ENCODE results near the gene POLR3E. TPM values are rescaled to one million over a fixed set of nuclear protein-coding genes. Genes with fewer than 3 reads are reported as not detected.

POLR3E gene
- total and polyA plus RNA-seq, 5 donors from 2014 or later = 10.2 to 249 (median 16.2) TPM

DNA sequence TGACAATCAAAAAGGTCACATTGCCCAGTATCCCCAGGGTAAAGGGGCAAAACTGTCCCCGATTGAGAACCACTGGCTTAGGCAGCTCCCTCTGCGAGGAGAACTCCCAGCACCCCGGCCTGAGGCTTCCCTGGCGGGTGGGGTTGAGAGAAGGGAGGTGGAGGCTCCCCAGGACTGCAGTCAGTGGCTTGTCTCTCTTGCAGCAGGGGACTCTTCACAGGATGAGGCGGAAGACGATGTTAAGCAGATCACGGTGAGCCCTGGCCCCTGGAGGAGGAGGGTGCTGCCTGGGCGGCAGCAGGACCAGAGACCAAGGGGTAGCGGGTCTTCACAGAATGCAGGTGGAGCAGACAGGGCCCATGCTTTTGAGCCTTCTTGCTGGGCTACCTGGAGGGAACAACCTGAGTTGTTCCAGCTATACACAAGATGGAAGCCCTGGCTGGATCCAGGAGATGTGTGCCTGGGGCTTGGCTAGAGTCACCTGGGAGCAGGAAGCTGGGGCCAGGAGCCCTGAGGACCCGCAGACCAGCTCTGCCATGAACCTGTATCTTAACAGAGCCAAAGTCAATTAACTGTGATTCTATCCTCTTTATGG lies 16.8 kb downstream of the POLR3E start:
- DNase-seq (no peak), ATAC-seq (ENCODE audit: low read depth in 2 of 2) (no peak)
- Mint-ChIP-seq H3K27me3 (no peaks in the 10 kb centered on the region), H3K36me3 (peaks cover 28% of the 10 kb centered on the region), H3K9me3 (peaks cover 0 to 1% (median 0%) of the 10 kb centered on the region in 7 donors), H3K4me3 (no peak overlapping the region), H3K4me1 (peaks cover 0 to 4% (median 0%) of the 10 kb centered on the region in 4 donors), H3K27ac (peak overlapping the region in 1 of 3 donors; percentile 23)
- Histone ChIP-seq H3K9me3 (ENCODE audit: control insufficient read depth in 2 of 2, low read length in 2 of 2) (no peaks in the 10 kb centered on the region), H3K4me1 (ENCODE audit: control insufficient read depth, insufficient read depth, low read length, poor library complexity, severe bottlenecking) (no peaks in the 10 kb centered on the region), H3K4me3 (ENCODE audit: low read depth, low read length) (no peak overlapping the region), H3K36me3 (ENCODE audit: control insufficient read depth, insufficient read depth, low read length) (peaks cover 85% of the 10 kb centered on the region), H3K27ac (ENCODE audit: insufficient read depth, low read length, poor library complexity, severe bottlenecking) (no peak overlapping the region), H3K27me3 (ENCODE audit: control insufficient read depth, insufficient read depth, low read length) (no peaks in the 10 kb centered on the region)

DNA sequence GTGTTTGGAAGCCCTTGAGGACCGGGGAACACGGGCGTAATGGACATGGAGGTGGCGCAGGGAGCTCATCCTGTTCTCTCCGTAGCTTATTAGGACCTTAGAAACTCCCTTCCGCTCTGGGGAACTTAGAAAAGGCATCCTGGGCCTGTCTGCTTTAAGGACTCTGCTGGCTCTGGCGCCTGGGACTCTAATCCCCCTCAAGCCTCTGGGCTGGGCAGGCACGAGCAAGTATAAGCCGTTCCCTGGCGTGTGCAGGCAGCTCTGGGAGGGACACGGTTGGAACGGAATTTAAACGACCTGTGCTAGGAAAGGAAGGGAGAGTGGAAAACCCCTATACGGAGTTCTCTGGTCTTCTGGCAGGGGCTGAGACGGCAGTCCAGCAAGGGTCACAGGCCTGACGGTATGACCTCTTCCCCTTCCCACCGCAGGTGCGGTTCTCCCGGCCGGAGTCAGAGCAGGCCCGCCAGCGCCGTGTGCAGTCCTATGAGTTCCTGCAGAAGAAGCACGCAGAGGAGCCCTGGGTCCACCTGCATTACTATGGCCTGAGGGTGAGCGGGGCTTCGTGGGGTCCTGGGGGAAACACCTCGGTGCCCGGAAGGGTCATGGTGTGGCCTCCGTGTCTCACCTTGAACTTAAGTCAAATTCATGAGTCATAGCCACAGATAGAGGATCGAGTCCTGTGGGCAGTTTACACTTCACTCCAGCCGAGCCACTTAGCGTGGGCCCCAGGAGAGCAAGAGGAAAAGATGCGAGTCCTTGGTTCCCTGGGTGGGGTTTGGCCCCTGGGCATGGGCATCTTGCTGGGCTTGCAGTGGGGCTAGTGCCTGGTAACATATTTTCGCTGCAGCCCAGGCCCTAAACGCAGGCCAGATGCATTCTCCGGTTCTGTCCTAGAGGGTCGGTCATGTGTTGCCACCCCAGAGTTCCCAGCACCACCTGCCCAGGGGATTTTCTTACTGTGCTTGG lies 17.7 kb downstream of the POLR3E start:
- Mint-ChIP-seq H3K4me3 (peak overlapping the region in 2 of 4 donors; percentile 5 to 47), H3K9me3 (peaks cover 0 to 1% (median 0%) of the 10 kb centered on the region in 7 donors), H3K4me1 (peaks cover 0 to 4% (median 0%) of the 10 kb centered on the region in 4 donors), H3K36me3 (peaks cover 34% of the 10 kb centered on the region), H3K27me3 (no peaks in the 10 kb centered on the region), H3K27ac (no peak overlapping the region)
- Histone ChIP-seq H3K4me1 (ENCODE audit: control insufficient read depth, insufficient read depth, low read length, poor library complexity, severe bottlenecking) (no peaks in the 10 kb centered on the region), H3K27me3 (ENCODE audit: control insufficient read depth, insufficient read depth, low read length) (no peaks in the 10 kb centered on the region), H3K27ac (ENCODE audit: insufficient read depth, low read length, poor library complexity, severe bottlenecking) (no peak overlapping the region), H3K36me3 (ENCODE audit: control insufficient read depth, insufficient read depth, low read length) (peaks cover 83% of the 10 kb centered on the region), H3K4me3 (ENCODE audit: low read depth, low read length) (no peak overlapping the region), H3K9me3 (ENCODE audit: control insufficient read depth in 2 of 2, low read length in 2 of 2) (no peaks in the 10 kb centered on the region)
- ATAC-seq (ENCODE audit: low read depth in 2 of 2) (no peak), DNase-seq (no peak)

DNA sequence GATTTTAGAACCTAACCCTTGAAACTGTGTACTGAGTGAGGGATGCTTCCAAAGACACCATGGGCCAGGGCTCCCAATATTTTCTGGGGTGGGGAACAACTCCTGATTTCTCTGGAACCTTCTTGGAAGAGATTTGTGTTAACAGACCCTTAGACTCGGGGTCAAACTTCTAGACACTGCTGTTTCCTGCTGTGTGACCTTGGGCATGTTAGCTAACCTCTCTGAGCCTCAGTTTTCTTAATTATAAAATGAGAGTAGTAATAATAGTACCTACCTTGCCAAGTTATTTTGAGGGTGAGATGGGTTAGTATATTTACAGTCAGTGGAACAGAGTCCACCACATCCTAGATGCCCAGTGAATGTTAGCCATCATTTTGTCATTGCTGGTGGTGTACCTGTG lies 18.8 kb downstream of the POLR3E start:
- Histone ChIP-seq H3K9me3 (ENCODE audit: control insufficient read depth in 2 of 2, low read length in 2 of 2) (no peaks in the 10 kb centered on the region), H3K36me3 (ENCODE audit: control insufficient read depth, insufficient read depth, low read length) (peaks cover 82% of the 10 kb centered on the region), H3K4me1 (ENCODE audit: control insufficient read depth, insufficient read depth, low read length, poor library complexity, severe bottlenecking) (no peaks in the 10 kb centered on the region), H3K27ac (ENCODE audit: insufficient read depth, low read length, poor library complexity, severe bottlenecking) (no peak overlapping the region), H3K4me3 (ENCODE audit: low read depth, low read length) (no peak overlapping the region), H3K27me3 (ENCODE audit: control insufficient read depth, insufficient read depth, low read length) (no peaks in the 10 kb centered on the region)
- Mint-ChIP-seq H3K36me3 (peaks cover 40% of the 10 kb centered on the region), H3K4me3 (no peak overlapping the region), H3K27ac (no peak overlapping the region), H3K9me3 (peaks cover 0 to 1% (median 0%) of the 10 kb centered on the region in 7 donors), H3K27me3 (no peaks in the 10 kb centered on the region), H3K4me1 (peaks cover under 1 to 7% (median under 1%) of the 10 kb centered on the region in 4 donors)
- no peak for ATAC-seq (ENCODE audit: low read depth in 2 of 2)
- DNase-seq = no peak

DNA sequence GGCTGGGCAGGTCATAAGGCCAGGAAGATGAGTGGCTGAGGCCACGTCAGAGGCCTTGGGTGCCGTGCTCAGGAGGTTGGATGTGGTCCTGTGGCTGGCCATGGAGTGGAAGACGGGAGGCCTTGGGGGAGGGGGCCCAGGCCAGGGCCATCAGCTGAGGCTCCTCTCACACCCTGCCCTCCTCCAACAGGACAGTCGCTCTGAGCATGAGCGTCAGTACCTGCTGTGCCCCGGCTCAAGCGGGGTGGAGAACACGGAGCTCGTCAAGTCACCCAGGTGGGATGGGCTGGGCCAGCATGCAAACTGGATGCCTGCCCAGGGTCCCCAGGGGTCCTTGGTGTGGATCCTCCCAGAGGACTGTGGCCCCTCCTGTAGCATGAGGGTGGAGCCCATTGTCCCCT lies 19.2 kb downstream of the POLR3E start:
- no peak overlapping the region for H3K4me3 Mint-ChIP-seq
- H3K4me1 Mint-ChIP-seq = peaks cover 5 to 9% (median 5%) of the 10 kb centered on the region in 4 donors
- Histone ChIP-seq H3K9me3 (ENCODE audit: control insufficient read depth in 2 of 2, low read length in 2 of 2) (no peaks in the 10 kb centered on the region), H3K27me3 (ENCODE audit: control insufficient read depth, insufficient read depth, low read length) (no peaks in the 10 kb centered on the region), H3K27ac (ENCODE audit: insufficient read depth, low read length, poor library complexity, severe bottlenecking) (no peak overlapping the region), H3K36me3 (ENCODE audit: control insufficient read depth, insufficient read depth, low read length) (peaks cover 83% of the 10 kb centered on the region), H3K4me3 (ENCODE audit: low read depth, low read length) (no peak overlapping the region), H3K4me1 (ENCODE audit: control insufficient read depth, insufficient read depth, low read length, poor library complexity, severe bottlenecking) (no peaks in the 10 kb centered on the region)
- no peak overlapping the region for H3K27ac Mint-ChIP-seq
- no peak for ATAC-seq (ENCODE audit: low read depth in 2 of 2)
- H3K9me3 Mint-ChIP-seq = peaks cover 0 to 1% (median 0%) of the 10 kb centered on the region in 7 donors
- no peak for DNase-seq
- no peaks in the 10 kb centered on the region for H3K27me3 Mint-ChIP-seq
- peaks cover 44% of the 10 kb centered on the region for H3K36me3 Mint-ChIP-seq

DNA sequence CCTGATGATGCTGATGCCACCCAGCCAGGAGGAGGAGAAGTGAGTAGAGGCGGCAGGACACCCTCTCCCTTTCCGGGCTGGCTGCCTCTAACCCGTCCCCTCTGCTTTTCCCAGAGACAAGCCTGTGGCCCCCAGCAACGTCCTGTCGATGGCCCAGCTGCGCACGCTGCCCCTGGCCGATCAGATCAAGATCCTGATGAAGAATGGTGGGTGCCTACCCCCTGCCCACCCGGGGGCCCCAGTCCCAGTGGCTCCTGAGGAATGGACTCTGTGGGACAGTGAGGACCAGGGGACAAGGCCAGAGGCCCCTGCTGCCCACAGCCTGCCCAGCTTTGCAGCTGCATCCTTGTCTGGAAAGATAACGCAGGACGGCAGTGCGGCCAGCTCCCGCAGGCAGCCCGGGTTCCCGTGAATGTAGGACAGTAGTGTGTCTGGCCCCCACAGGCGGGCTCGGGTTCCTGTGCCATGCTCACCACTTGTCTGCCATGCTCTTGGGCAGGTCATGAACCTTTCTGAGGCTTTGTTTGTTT lies 19.9 kb downstream of the POLR3E start:
- no peak overlapping the region for H3K27ac Mint-ChIP-seq
- H3K4me1 Mint-ChIP-seq = peaks cover 5 to 6% (median 6%) of the 10 kb centered on the region in 4 donors
- DNase-seq = no peak
- peaks cover 82% of the 10 kb centered on the region for H3K36me3 ChIP-seq (ENCODE audit: control insufficient read depth, insufficient read depth, low read length)
- H3K36me3 Mint-ChIP-seq = peaks cover 40% of the 10 kb centered on the region
- no peak overlapping the region for H3K27ac ChIP-seq (ENCODE audit: insufficient read depth, low read length, poor library complexity, severe bottlenecking)
- no peak overlapping the region for H3K4me3 ChIP-seq (ENCODE audit: low read depth, low read length)
- ATAC-seq (ENCODE audit: low read depth in 2 of 2) = no peak
- H3K9me3 ChIP-seq (ENCODE audit: control insufficient read depth in 2 of 2, low read length in 2 of 2) = no peaks in the 10 kb centered on the region
- H3K27me3 Mint-ChIP-seq = no peaks in the 10 kb centered on the region
- peaks cover 0 to 1% (median 0%) of the 10 kb centered on the region in 7 donors for H3K9me3 Mint-ChIP-seq
- no peaks in the 10 kb centered on the region for H3K27me3 ChIP-seq (ENCODE audit: control insufficient read depth, insufficient read depth, low read length)
- H3K4me3 Mint-ChIP-seq = no peak overlapping the region
- H3K4me1 ChIP-seq (ENCODE audit: control insufficient read depth, insufficient read depth, low read length, poor library complexity, severe bottlenecking) = no peaks in the 10 kb centered on the region

DNA sequence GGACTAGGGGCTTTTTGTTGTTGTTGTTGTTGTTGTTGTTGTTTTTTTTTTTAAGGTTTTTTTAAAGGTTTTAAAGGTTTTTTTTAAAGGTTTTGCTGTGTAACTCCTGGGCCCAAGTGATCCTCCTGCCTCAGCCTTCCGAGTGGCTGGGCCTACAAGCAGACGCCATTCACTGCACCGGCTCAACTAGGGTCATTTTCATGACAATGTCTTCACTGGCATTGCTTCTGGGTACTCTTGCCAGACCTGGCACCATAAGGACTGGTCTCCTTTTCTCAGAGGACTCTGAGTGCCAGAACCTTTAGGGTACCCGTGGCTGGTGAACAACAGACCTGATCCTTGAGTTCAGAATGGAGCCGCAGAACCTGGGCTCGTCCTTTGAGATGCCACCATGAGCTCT lies 20.4 kb downstream of the POLR3E start:
- DNase-seq (no peak), ATAC-seq (ENCODE audit: low read depth in 2 of 2) (no peak)
- peaks cover 79% of the 10 kb centered on the region for H3K36me3 ChIP-seq (ENCODE audit: control insufficient read depth, insufficient read depth, low read length)
- H3K9me3 ChIP-seq (ENCODE audit: control insufficient read depth in 2 of 2, low read length in 2 of 2) = no peaks in the 10 kb centered on the region
- Mint-ChIP-seq H3K27me3 (no peaks in the 10 kb centered on the region), H3K4me1 (peaks cover 5 to 6% (median 6%) of the 10 kb centered on the region in 4 donors), H3K36me3 (peaks cover 39% of the 10 kb centered on the region), H3K9me3 (peaks cover 0 to 1% (median 0%) of the 10 kb centered on the region in 7 donors), H3K4me3 (no peak overlapping the region), H3K27ac (peak overlapping the region in 1 of 3 donors; percentile 21)
- H3K27ac ChIP-seq (ENCODE audit: insufficient read depth, low read length, poor library complexity, severe bottlenecking) = no peak overlapping the region
- no peaks in the 10 kb centered on the region for H3K27me3 ChIP-seq (ENCODE audit: control insufficient read depth, insufficient read depth, low read length)
- H3K4me1 ChIP-seq (ENCODE audit: control insufficient read depth, insufficient read depth, low read length, poor library complexity, severe bottlenecking) = no peaks in the 10 kb centered on the region
- no peak overlapping the region for H3K4me3 ChIP-seq (ENCODE audit: low read depth, low read length)

DNA sequence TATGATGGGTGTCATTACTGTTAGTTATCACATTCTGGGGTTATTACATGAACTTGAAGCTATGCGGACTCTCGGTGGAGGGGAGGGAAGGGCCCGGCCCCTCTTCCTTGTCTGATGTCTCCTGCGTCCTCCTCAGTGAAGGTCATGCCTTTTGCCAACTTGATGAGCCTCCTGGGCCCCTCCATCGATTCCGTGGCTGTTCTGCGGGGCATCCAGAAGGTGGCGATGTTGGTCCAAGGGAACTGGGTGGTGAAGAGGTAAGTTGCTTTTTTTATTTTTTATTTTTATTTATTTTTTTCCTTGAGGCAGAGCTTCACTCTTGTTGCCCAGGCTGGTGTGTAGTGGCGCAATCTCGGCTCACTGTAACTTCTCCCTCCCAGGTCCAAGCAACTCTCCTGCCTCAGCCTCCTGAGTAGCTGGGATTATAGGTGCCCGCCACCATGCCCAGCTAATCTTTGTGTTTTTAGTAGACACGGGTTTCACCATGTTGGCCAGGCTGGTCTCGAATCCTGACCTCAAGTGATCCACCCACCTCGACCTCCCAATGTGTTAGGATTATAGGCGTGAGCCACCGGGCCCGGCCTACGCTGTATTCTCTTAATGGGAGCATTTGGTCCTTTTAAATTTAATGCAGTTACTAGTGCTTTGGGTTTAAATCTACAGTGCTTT lies 21.6 kb downstream of the POLR3E start:
- no peaks in the 10 kb centered on the region for H3K27me3 ChIP-seq (ENCODE audit: control insufficient read depth, insufficient read depth, low read length)

More for the DNA sequence above, 21.6 kb downstream of the POLR3E start:
- Mint-ChIP-seq H3K36me3 (peaks cover 34% of the 10 kb centered on the region), H3K27ac (no peak overlapping the region), H3K4me1 (peaks cover 5 to 6% (median 6%) of the 10 kb centered on the region in 4 donors), H3K9me3 (peaks cover 0 to 1% (median 0%) of the 10 kb centered on the region in 7 donors), H3K4me3 (no peak overlapping the region), H3K27me3 (no peaks in the 10 kb centered on the region)
- H3K9me3 ChIP-seq (ENCODE audit: control insufficient read depth in 2 of 2, low read length in 2 of 2) = no peaks in the 10 kb centered on the region
- H3K4me1 ChIP-seq (ENCODE audit: control insufficient read depth, insufficient read depth, low read length, poor library complexity, severe bottlenecking) = no peaks in the 10 kb centered on the region
- H3K27ac ChIP-seq (ENCODE audit: insufficient read depth, low read length, poor library complexity, severe bottlenecking) = no peak overlapping the region
- H3K36me3 ChIP-seq (ENCODE audit: control insufficient read depth, insufficient read depth, low read length) = peaks cover 70% of the 10 kb centered on the region
- DNase-seq (peak; percentile 32 to 57 (median 51)), ATAC-seq (ENCODE audit: low read depth in 2 of 2) (no peak)
- H3K4me3 ChIP-seq (ENCODE audit: low read depth, low read length) = no peak overlapping the region

All from CD4-positive, CD25-positive, alpha-beta regulatory T cell (primary cell).